HEK293 (cell line): Measurements from ENCODE around the gene FAM89A.

Experiments
- FEZF1 ChIP-seq: fragments of 450-650 bp; formaldehyde crosslinking; IDR thresholded peaks from 2 replicates; pipeline ENCODE4 v1.5.1; 2016; ENCODE audit warnings: missing biosample characterization, missing genetic modification characterization
- GFI1B ChIP-seq: fragments of 450-650 bp; formaldehyde crosslinking; IDR thresholded peaks from 2 replicates; pipeline ENCODE4 v1.5.1; 2016; ENCODE audit warnings: missing biosample characterization, missing genetic modification characterization
- INSM2 ChIP-seq: fragments of 450-650 bp; formaldehyde crosslinking; IDR thresholded peaks from 2 replicates; pipeline ENCODE4 v1.5.1; 2016; ENCODE audit warnings: missing biosample characterization, missing genetic modification characterization
- KLF16 ChIP-seq: fragments of 450-650 bp; formaldehyde crosslinking; IDR thresholded peaks from 2 replicates; pipeline ENCODE4 v1.5.1; 2017; ENCODE audit warnings: missing biosample characterization, missing genetic modification characterization
- KLF8 ChIP-seq: fragments of 450-650 bp; formaldehyde crosslinking; IDR thresholded peaks from 2 replicates; pipeline ENCODE4 v1.5.1; 2016; ENCODE audit warnings: missing biosample characterization, missing genetic modification characterization
- ZBTB1 ChIP-seq: fragments of 450-650 bp; formaldehyde crosslinking; IDR thresholded peaks from 2 replicates; pipeline ENCODE4 v1.5.1; 2016; ENCODE audit warnings: missing biosample characterization, missing genetic modification characterization
- ZNF174 ChIP-seq: fragments of 450-650 bp; formaldehyde crosslinking; IDR thresholded peaks from 2 replicates; pipeline ENCODE4 v1.5.0; 2017; ENCODE audit warnings: missing biosample characterization, mild to moderate bottlenecking, missing genetic modification characterization
- ZNF248 ChIP-seq: fragments of 450-650 bp; formaldehyde crosslinking; IDR thresholded peaks from 2 replicates; pipeline ENCODE4 v1.5.1; 2017; ENCODE audit warnings: missing biosample characterization, missing genetic modification characterization
- ZNF26 ChIP-seq: fragments of 450-650 bp; formaldehyde crosslinking; IDR thresholded peaks from 2 replicates; pipeline ENCODE4 v1.5.1; 2016; ENCODE audit warnings: missing biosample characterization, missing genetic modification characterization
- ZNF341 ChIP-seq: fragments of 450-650 bp; formaldehyde crosslinking; IDR thresholded peaks from 2 replicates; pipeline ENCODE4; 2016; ENCODE audit warnings: low read depth, missing biosample characterization, missing genetic modification characterization
- ZNF391 ChIP-seq: fragments of 450-650 bp; formaldehyde crosslinking; IDR thresholded peaks from 2 replicates; pipeline ENCODE4 v1.5.1; 2016; ENCODE audit warnings: low read depth, missing biosample characterization, missing genetic modification characterization, borderline replicate concordance
- ZNF449 ChIP-seq: fragments of 450-650 bp; formaldehyde crosslinking; IDR thresholded peaks from 2 replicates; pipeline ENCODE4 v1.5.1; 2017; ENCODE audit warnings: missing biosample characterization, mild to moderate bottlenecking, missing genetic modification characterization, moderate library complexity
- ZNF514 ChIP-seq: fragments of 450-650 bp; formaldehyde crosslinking; IDR thresholded peaks from 2 replicates; pipeline ENCODE4 v1.5.1; 2016; ENCODE audit warnings: missing biosample characterization, missing genetic modification characterization
- ZNF518A ChIP-seq: fragments of 450-650 bp; formaldehyde crosslinking; conservative IDR thresholded peaks from 2 replicates; pipeline ENCODE4 v1.5.1; 2016; ENCODE audit warnings: low read depth, missing biosample characterization, missing genetic modification characterization
- ZNF544 ChIP-seq: fragments of 450-650 bp; formaldehyde crosslinking; IDR thresholded peaks from 2 replicates; pipeline ENCODE4 v1.5.0; 2017; ENCODE audit warnings: missing biosample characterization, missing genetic modification characterization
- ZNF549 ChIP-seq: fragments of 450-650 bp; IDR thresholded peaks from 2 replicates; pipeline ENCODE4 v1.5.1; 2018; ENCODE audit warnings: missing biosample characterization, missing genetic modification characterization, mild to moderate bottlenecking, inconsistent platforms, moderate library complexity
- ZNF555 ChIP-seq: fragments of 450-650 bp; formaldehyde crosslinking; conservative IDR thresholded peaks from 2 replicates; pipeline ENCODE4 v1.5.1; 2017; ENCODE audit warnings: missing biosample characterization, mild to moderate bottlenecking, missing genetic modification characterization, inconsistent platforms
- ZNF623 ChIP-seq: fragments of 450-650 bp; formaldehyde crosslinking; IDR thresholded peaks from 2 replicates; pipeline ENCODE4 v1.5.1; 2016; ENCODE audit warnings: missing biosample characterization, missing genetic modification characterization
- ZNF654 ChIP-seq: fragments of 450-650 bp; formaldehyde crosslinking; IDR thresholded peaks from 2 replicates; pipeline ENCODE4 v1.5.1; 2016; ENCODE audit warnings: low read depth, missing biosample characterization, missing genetic modification characterization
- ZNF670 ChIP-seq: fragments of 450-650 bp; formaldehyde crosslinking; IDR thresholded peaks from 2 replicates; pipeline ENCODE4 v1.5.1; 2016; ENCODE audit warnings: missing biosample characterization, missing genetic modification characterization, low read depth
- ZNF677 ChIP-seq: fragments of 450-650 bp; IDR thresholded peaks from 2 replicates; pipeline ENCODE4 v1.5.0; 2018; ENCODE audit warnings: missing biosample characterization, mild to moderate bottlenecking, missing genetic modification characterization, moderate library complexity
- TF ChIP-seq, protein P1 (sequence below): fragments of 450-650 bp; formaldehyde crosslinking; IDR thresholded peaks from 2 replicates; pipeline ENCODE4 v1.5.1; 2016; ENCODE audit warnings: missing biosample characterization, missing genetic modification characterization
- TF ChIP-seq, protein P2 (sequence below): fragments of 450-650 bp; formaldehyde crosslinking; optimal IDR thresholded peaks from 2 replicates; pipeline ENCODE3; 2016; ENCODE audit warnings: missing biosample characterization, mild to moderate bottlenecking, missing genetic modification characterization
- TF ChIP-seq, protein P3 (sequence below): fragments of 450-650 bp; formaldehyde crosslinking; IDR thresholded peaks from 2 replicates; pipeline ENCODE4 v1.5.1; 2016; ENCODE audit warnings: missing biosample characterization, missing genetic modification characterization

The FAM89A gene

DNA sequence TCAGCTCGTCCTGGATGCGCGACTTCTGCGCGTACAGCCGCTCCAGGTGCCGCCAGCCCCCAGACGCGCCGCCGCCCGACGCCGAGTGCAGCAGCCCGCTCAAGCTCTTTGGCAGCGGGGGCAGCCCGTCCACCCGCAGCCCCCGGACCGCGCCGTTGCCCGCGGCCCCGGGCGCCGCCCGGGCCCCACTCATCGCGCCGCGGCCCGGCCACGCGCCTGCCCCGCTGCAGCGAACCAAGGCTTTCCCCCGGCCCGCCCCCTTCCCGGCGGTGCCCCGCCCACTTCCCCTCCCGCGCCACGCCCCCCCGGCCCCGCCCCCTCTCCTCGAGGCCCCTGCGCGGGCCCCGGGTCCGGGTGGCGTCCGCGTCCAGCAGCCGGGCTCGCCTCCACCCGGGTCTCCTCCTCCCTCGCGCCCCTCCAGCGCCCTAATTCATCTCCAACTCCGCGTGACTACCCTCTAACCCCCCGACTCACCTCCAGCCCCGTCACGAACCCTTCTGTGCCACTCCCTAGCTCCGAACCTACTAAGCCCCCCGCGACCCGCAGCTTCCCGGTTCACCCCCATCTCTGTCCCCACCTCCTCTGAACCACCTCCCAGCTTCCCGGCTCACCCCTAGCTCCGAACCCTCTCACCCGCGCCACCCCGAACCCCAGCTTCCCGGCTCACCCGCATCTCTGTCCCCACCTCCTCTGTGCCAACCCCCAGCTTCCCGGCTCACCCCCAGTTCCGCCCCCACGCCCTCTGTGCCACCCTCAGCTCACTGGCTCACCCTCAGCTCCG is at the start of gene FAM89A (continued):
- TF ChIP-seq INSM2 (0 out of 2 replicates have a peak, but pooled peaks have one; percentile 32), ZBTB1 (tag by site-specific recombination) (peak; percentile 72; the same call in 1 of the 2 replicates), ZNF174 (tag by site-specific recombination) (no peak), ZNF26 (tag by site-specific recombination) (no peak), ZNF555 (tag by site-specific recombination) (no peak), ZNF670 (no peak), ZNF549 (no peak), ZNF518A (tag by site-specific recombination) (no peak), FEZF1 (tag by site-specific recombination) (no peak), ZNF514 (tag by site-specific recombination) (no peak), ZNF341 (tag by site-specific recombination) (peak; percentile 44), ZNF449 (tag by site-specific recombination) (no peak; the same call in 1 of the 2 replicates), ZNF391 (tag by site-specific recombination) (peak; percentile 84; the same call in 1 of the 2 replicates), ZNF544 (tag by site-specific recombination) (no peak), ZNF654 (tag by site-specific recombination) (no peak), GFI1B (tag by site-specific recombination) (peak; percentile 38; the same call in 1 of the 2 replicates), ZNF677 (0 out of 2 replicates have a peak, but pooled peaks have one; percentile 30), ZNF623 (tag by site-specific recombination) (no peak), KLF8 (peak; percentile 81), ZNF248 (tag by site-specific recombination) (no peak), KLF16 (tag by site-specific recombination) (peak; percentile 86)
- TF ChIP-seq, protein P1, sequence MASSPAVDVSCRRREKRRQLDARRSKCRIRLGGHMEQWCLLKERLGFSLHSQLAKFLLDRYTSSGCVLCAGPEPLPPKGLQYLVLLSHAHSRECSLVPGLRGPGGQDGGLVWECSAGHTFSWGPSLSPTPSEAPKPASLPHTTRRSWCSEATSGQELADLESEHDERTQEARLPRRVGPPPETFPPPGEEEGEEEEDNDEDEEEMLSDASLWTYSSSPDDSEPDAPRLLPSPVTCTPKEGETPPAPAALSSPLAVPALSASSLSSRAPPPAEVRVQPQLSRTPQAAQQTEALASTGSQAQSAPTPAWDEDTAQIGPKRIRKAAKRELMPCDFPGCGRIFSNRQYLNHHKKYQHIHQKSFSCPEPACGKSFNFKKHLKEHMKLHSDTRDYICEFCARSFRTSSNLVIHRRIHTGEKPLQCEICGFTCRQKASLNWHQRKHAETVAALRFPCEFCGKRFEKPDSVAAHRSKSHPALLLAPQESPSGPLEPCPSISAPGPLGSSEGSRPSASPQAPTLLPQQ, result peak; percentile 58
- TF ChIP-seq, protein P2, sequence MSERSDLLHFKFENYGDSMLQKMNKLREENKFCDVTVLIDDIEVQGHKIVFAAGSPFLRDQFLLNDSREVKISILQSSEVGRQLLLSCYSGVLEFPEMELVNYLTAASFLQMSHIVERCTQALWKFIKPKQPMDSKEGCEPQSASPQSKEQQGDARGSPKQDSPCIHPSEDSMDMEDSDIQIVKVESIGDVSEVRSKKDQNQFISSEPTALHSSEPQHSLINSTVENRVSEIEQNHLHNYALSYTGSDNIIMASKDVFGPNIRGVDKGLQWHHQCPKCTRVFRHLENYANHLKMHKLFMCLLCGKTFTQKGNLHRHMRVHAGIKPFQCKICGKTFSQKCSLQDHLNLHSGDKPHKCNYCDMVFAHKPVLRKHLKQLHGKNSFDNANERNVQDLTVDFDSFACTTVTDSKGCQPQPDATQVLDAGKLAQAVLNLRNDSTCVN (tag by site-specific recombination), result peak; percentile 12
- TF ChIP-seq, protein P3, sequence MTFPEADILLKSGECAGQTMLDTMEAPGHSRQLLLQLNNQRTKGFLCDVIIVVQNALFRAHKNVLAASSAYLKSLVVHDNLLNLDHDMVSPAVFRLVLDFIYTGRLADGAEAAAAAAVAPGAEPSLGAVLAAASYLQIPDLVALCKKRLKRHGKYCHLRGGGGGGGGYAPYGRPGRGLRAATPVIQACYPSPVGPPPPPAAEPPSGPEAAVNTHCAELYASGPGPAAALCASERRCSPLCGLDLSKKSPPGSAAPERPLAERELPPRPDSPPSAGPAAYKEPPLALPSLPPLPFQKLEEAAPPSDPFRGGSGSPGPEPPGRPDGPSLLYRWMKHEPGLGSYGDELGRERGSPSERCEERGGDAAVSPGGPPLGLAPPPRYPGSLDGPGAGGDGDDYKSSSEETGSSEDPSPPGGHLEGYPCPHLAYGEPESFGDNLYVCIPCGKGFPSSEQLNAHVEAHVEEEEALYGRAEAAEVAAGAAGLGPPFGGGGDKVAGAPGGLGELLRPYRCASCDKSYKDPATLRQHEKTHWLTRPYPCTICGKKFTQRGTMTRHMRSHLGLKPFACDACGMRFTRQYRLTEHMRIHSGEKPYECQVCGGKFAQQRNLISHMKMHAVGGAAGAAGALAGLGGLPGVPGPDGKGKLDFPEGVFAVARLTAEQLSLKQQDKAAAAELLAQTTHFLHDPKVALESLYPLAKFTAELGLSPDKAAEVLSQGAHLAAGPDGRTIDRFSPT, result peak; percentile 64
